ENCODE results near the gene FNDC4.

The FNDC4 gene

GRCh38 chr2:27493948-27494283 is 1.1 kb downstream of the FNDC4 start:
- no peak for DNase-seq

GRCh38 chr2:27492557-27492956 is 2.4 kb downstream of the FNDC4 start:
- DNase-seq: no peak

- DNase-seq: peak; percentile 97
These were observed 5.3 kb downstream of the FNDC4 start, which contains the start of gene IFT172 for GRCh38 chr2:27489498-27490397. Gene IFT172, minus strand, starts transcription at chr2:27489743. Its CDS starts 90 bp downstream, at chr2:27489653.

GRCh38 chr2:27489118-27489497 is 5.9 kb downstream of the FNDC4 start:
- DNase-seq: peak; percentile 26

GRCh38 chr2:27485496-27485895 is 9.5 kb downstream of the FNDC4 start:
- DNase-seq: no peak

- no peak for DNase-seq
These were observed 23.0 kb downstream of the FNDC4 start for GRCh38 chr2:27471961-27472360.

GRCh38 chr2:27464443-27464842 is 30.6 kb downstream of the FNDC4 start:
- DNase-seq: no peak

GRCh38 chr2:27461118-27461517 is 33.9 kb downstream of the FNDC4 start:
- no peak for DNase-seq

GRCh38 chr2:27453968-27454367 is 41.0 kb downstream of the FNDC4 start:
- no peak for DNase-seq

GRCh38 chr2:27451095-27451494 is 43.9 kb downstream of the FNDC4 start:
- DNase-seq: no peak

- no peak for DNase-seq
These were observed 46.6 kb downstream of the FNDC4 start for GRCh38 chr2:27448381-27448780.

GRCh38 chr2:27446057-27446456 is 48.9 kb downstream of the FNDC4 start:
- DNase-seq: no peak

GRCh38 chr2:27445615-27446014 is 49.4 kb downstream of the FNDC4 start:
- no peak for DNase-seq

GRCh38 chr2:27445155-27445554 is 49.8 kb downstream of the FNDC4 start:
- no peak for DNase-seq

- DNase-seq: no peak
These were observed 52.1 kb downstream of the FNDC4 start for GRCh38 chr2:27442920-27443282.

GRCh38 chr2:27441958-27442919 is 52.8 kb downstream of the FNDC4 start, which contains the start of gene KRTCAP3:
Gene KRTCAP3, plus strand, starts transcription at chr2:27442381. Its CDS starts 32 bp downstream, at chr2:27442413.
- no peak for DNase-seq
